Measurements from ENCODE around the gene OR7D2. TPM values are rescaled to one million over a fixed set of nuclear protein-coding genes. Genes with fewer than 3 reads are reported as not detected.
"Not testable (repeated sequence)": the region's sequence is repeated elsewhere in the genome, so short reads cannot be mapped to it uniquely, and the experiment has no call there.

OR7D2 gene
- total RNA-seq, 1 donor from 2014 or later = not detected

GRCh38 chr19:9189535-9189934 lies 10.8 kb downstream of the OR7D2 start:
- intact Hi-C loops (cut with DNase I) = no loop called here
- DNase-seq (ENCODE audit: low spot score) = no peak

GRCh38 chr19:9198044-9198443 lies 19.3 kb downstream of the OR7D2 start:
- intact Hi-C loops (cut with DNase I); DNase-seq (ENCODE audit: low spot score): not testable (repeated sequence)

GRCh38 chr19:9205501-9206113 lies 26.8 kb downstream of the OR7D2 start:
- intact Hi-C loops (cut with DNase I) = loop anchor here (5.0 kb wide), 1 partner anchor 592 kb away; no protein-coding TSS in a partner anchor
- peak; percentile 77 for DNase-seq (ENCODE audit: low spot score)

- intact Hi-C loops (cut with DNase I) = no loop called here
- no peak for DNase-seq (ENCODE audit: low spot score)
Observed at GRCh38 chr19:9219489-9219888, 40.7 kb downstream of the OR7D2 start, which contains the start of gene OR7D4. TSS of gene OR7D4 (minus strand) at chr19:9219589. CDS start at chr19:9214837, 4,752 bp downstream.

Other genes with a start within 250 kb of the OR7D2 start
- gene MUC16, start 168.6 kb upstream of the OR7D2 start, total RNA-seq = 0.03 TPM
- not detected for gene OR1M1, start 91.9 kb upstream of the OR7D2 start, total RNA-seq
- not detected for gene OR7G2, start 71.5 kb upstream of the OR7D2 start, total RNA-seq
- gene OR7G1, start 63.2 kb upstream of the OR7D2 start, total RNA-seq = not detected
- not detected for gene OR7G3, start 52.0 kb upstream of the OR7D2 start, total RNA-seq
- 13.8 TPM for gene ZNF317, start 38.6 kb upstream of the OR7D2 start, total RNA-seq
- not detected for gene OR7D4, start 40.6 kb downstream of the OR7D2 start, total RNA-seq
- not detected for gene OR7E24, start 72.0 kb downstream of the OR7D2 start, total RNA-seq
- gene ZNF699, start 130.9 kb downstream of the OR7D2 start, total RNA-seq = 4.5 TPM
- gene ZNF559, start 145.2 kb downstream of the OR7D2 start, total RNA-seq = 18.2 TPM
- gene ZNF177, start 184.0 kb downstream of the OR7D2 start, total RNA-seq = 3.1 TPM